Panc1 (cell line): ENCODE measurements around the gene ARFGAP1.

ENCODE experiments used
- CTCF ChIP-seq: fragments of 450-650 bp; IDR thresholded peaks from 2 replicates; pipeline ENCODE4 v1.5.1; 2017; ENCODE audit warnings: mild to moderate bottlenecking
- POLR2AphosphoS5 ChIP-seq: IDR thresholded peaks from 2 replicates; pipeline ENCODE4 v1.6.1; 2012; ENCODE audit warnings: mild to moderate bottlenecking, low read depth, low read length, moderate library complexity
- REST ChIP-seq, 2 experiments: IDR thresholded peaks; 2 replicates each; pipeline ENCODE4 v1.6.1; 2011 to 2012; ENCODE audit warnings: low read depth in 2 of 2, control low read depth in 1 of 2, low read length in 1 of 2, mild to moderate bottlenecking in 1 of 2, moderate library complexity in 1 of 2; ENCODE audit not compliant: insufficient read depth in 1 of 2
- SIN3A ChIP-seq: IDR thresholded peaks from 2 replicates; pipeline ENCODE4 v1.6.1; 2012; ENCODE audit warnings: low read depth, mild to moderate bottlenecking, low read length, moderate library complexity, borderline replicate concordance; ENCODE audit not compliant: insufficient read depth
- TCF7L2 ChIP-seq: IDR thresholded peaks from 2 replicates; pipeline ENCODE4 v1.6.1; 2011; ENCODE audit warnings: mild to moderate bottlenecking, low read depth, low read length, inconsistent platforms

GRCh38 chr20:63227260-63227659, 45.4 kb upstream of the ARFGAP1 start:
- no peak for TF ChIP-seq CTCF
- TF ChIP-seq POLR2AphosphoS5 = no peak
- no peak for TF ChIP-seq SIN3A
- TF ChIP-seq REST (IDR thresholded peaks at IDR 0.05; ENCODE audit: insufficient read depth in 1 of 2, low read depth in 2 of 2, low read length in 1 of 2) = no peak
- TF ChIP-seq TCF7L2 = no peak
